Epithelial cell of prostate (primary cell): ENCODE data around the gene KANSL3.
A peak's percentile ranks its signal among the peaks of the same experiment; 100 is the strongest.
"Not testable (repeated sequence)": the region's sequence is repeated elsewhere in the genome, so short reads cannot be mapped to it uniquely, and the experiment has no call there.

Experiments
- DNase-seq: peaks from one replicate; pipeline ENCODE4 v3.0.0-alpha.2; 2011; ENCODE audit warnings: low read depth, low spot score
- H3K27ac ChIP-seq: fragments of 450-650 bp; 2 replicates; pipeline ENCODE4 v1.5.1; 2017; ENCODE audit warnings: mild to moderate bottlenecking

The KANSL3 gene

DNA sequence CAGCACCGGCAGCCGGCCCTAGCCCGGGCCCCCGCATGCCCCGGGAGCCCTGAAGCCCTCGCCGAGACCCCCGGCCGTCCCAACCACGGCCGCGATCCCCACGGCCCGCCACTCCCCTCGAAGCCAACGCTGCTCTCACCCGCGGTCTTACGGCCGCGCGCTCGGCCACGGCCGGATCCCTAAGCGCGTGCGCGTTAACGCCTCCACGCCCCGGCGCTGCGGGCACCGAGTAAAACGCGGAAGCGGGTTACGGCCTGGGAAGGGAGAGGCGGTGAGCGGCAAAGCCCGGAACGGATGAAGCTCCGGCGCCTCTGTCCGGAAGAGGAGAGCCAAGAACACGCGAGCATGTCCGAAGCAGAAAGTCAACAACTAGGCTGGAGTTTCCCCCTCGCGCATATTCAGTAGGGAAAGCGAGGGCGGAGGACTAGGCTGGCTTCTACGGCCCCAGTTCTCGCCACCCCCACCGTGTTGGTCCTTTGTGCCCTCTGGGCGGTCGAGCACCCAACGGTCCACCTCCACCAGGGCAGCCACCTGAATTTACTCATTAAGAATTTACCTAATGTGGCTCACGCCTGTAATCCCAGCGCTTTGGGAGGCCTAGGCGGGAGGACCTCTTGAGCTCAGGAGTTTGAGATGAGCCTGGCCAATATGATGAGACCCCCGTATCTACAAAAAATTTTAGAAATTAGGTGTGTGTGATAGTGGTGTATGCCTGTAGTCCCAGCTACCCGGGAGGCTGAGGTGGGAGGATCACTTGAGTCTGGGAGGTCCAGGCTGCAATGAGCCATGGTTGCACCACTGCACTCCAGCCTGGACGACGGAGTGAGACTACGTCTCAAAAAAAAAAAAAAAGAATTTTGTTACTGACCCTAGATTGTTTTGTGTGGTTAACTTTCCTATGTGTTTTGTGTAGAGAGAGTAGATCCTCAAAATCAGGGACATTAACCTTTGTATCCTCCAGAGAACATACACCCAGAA lies at the start of gene KANSL3:
Gene KANSL3, minus strand, starts transcription at position 169 of the 978 bp plus-strand sequence. CDS start 1,177 bp downstream, outside the sequence.
- H3K27ac ChIP-seq, result peak within 1 kb of the TSS; percentile 72
- DNase-seq, result peak; percentile 75

DNA sequence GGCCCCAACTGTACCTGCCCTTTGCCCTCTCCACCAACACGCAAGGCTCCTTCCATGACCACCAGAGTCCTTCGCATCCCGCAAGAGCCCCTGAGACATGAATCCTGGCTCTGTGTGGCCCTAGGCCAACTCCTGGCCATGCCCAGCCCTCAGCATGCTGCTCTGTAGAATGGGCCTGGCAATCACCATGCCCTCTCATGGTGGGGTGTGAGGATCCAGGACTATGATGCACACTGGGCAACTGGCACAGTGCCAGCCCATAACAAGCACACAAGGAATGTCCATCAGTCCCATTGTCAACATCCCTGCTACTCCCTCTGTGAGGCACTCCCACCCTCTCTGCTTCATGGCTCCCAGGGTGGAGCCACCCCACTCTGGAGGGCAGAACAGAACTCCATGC lies 49.2 kb upstream of the KANSL3 start:
- H3K27ac ChIP-seq, result no peak overlapping the region
- no peak for DNase-seq

DNA sequence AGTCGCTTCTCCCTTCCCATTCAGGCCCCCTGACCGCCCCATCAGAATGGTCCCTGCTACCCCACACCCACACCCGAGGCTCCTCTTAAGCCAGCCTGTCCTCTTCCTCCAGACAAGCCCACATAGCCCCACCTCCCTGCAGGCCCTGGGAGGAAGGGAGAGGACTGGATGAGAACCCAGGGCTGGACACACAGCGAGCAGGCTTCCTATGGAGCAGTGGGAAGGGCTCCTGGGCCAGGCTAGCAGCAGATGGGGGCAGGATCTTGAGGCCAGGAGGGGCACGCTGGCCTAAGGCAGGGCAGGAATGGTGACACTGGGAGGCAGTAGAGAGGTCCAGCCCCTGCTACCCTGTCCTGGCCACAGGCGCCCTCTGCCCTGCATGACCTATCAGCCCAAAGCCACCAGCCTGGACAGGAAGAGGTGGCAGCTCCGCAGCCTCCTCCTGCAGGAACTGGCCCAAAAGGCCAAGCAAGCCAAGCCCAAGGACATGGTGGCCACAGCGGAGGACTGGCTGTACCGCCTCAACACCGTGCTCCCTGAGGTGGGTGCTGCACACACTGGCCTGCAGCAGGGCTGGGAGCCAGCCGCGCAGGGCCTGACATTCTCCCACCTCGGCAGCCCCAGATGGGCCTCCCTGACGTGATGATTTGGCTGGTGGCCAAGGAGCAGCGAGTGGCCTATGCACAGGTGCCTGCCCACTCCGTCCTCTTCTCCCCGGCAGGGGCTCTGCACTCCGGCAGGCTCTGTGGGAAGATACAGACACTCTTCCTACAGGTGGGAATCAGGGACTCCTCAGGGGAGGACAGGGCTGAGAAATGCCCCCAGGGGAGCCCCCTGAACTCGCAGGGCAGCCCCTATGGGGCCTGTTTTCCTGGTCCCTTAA lies 47.7 kb upstream of the KANSL3 start:
- no peak overlapping the region for H3K27ac ChIP-seq
- DNase-seq, result no peak

DNA sequence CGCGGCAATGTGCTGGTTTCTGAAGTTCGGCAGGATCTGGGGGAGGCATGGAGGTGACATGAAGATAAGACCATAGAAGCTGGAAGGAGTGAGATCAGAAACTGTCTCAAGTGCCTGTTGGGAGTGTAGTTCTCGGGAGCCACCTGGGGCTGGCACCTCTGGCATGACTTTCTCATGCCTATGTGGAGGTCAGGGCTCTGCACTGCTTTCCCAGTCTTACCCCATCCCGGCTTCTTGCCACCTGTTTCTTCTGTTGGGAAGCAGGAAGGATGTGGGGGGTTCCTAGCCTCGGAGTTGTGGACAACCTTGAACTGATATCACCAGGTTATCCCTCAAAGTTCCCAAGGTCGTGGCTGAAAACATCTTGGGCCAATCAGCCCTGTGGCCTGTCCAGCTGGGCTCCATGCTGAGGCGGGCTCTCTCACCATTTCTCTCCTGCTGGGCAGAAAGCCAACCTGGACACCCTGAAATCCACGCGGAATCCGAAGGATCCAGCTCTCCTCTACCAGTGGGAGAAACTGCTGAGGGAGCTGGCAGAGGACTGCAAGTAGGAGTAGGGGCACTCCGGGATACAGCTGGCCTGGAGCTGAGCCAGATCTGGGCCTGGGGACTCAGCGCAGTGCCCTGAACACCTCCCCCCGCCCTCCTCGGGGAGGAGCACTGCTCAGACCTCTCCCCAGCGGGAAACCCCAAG lies 46.9 kb upstream of the KANSL3 start:
- H3K27ac ChIP-seq, result no peak overlapping the region
- DNase-seq, result no peak

DNA sequence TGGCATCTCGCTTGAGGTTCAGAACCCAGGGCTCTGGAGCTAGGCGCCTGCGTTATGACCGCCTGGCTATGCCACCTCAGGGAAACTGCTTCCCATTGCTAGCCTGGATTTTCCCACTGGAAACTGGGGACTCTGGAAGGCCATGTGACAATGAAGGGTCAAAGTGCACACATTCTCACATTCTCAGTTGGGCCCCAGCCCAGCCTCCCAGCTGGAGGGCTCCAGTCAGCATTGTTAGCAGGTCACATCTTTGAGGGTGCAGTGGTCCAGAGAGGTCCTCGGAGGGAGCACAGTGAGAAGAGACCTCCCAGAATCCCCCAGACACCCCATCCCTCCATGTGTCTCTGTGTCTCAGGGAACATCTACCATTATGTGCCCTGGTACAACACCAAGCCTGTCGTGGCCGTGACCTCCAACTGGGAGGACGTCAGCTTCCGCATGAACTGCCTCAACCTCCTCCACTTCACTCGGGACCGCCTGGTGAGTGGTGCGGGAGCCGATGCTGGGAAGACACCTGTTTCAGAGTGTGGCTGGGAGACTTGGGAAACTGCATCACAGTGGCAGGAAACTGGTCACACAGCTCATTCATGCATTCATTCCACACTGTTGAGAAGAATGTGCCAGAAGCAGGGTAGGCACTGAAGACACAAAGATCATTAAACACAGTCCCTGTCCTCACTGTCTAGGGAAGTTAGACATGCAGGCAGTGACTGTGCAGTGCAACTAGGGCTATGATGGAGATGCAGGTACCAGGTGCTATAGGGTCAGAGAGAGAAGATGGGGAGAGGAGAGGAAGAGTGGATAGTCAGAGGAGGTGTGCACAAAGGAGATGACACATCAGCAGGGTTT lies 46.1 kb upstream of the KANSL3 start:
- H3K27ac ChIP-seq, result no peak overlapping the region
- no peak for DNase-seq

DNA sequence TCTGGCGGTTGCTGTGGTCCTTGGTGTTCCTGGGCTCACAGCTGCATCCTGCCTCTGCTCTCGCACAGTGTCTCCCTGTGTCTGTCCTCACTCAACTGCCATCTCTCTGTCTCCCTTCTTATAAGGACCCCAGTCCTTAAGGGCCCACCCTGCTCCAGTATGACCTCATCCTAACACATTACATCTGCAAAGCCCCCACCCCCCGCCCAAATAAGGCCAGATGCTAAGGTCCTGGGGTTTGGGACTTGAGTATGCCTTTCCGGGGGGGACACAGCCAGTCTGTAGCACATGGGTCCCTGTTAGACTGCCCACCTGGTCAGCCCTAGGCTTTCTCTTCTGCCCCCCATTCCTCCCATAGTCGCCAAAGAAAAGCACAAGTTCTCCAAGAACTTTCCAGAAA lies 45.2 kb upstream of the KANSL3 start:
- H3K27ac ChIP-seq, result no peak overlapping the region
- DNase-seq, result no peak

DNA sequence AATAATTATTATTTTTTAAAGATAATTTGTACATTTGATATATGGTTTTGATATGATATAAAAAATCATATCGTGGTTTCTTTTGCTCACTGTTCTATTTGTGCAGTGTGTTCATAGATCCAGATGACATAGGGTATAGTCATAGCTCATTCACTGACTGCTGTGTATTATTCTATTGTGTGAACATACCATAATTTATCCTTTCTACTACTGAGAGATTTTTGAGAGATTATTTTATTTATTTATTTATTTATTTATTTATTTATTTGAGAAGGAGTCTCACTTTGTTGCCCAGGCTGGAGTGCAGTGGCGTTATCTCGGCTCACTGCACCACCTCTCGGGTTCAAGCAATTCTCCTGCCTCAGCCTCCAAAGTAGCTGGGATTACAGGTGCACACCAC lies 43.4 kb upstream of the KANSL3 start:
- no peak for DNase-seq
- no peak overlapping the region for H3K27ac ChIP-seq

DNA sequence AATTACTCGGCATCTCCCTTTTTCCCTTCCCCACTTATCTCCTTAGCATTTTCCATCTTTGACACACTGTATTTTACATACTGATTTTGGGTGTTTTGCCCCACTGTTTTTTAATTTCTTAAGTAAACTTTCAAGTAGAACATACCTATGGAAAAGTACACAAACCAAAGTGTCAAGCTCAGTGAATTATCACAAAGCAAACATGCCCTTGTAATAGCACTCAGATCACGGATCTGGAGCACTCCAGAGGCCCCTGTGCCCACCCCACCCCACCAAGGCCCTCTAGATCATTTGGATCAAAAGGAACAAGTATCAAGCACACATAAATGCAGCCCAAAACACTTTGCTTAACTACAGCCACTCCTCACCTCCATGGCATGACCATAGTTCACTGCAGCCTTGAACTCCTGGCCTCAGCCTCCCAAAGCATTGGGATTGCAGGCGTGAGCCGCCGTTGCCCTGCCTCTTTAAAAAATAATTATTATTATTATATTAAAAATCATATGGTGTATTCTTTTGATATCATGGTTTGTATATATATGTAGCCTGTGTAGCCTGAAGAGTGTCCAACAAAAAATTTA lies 42.5 kb upstream of the KANSL3 start:
- no peak overlapping the region for H3K27ac ChIP-seq
- DNase-seq, result no peak

DNA sequence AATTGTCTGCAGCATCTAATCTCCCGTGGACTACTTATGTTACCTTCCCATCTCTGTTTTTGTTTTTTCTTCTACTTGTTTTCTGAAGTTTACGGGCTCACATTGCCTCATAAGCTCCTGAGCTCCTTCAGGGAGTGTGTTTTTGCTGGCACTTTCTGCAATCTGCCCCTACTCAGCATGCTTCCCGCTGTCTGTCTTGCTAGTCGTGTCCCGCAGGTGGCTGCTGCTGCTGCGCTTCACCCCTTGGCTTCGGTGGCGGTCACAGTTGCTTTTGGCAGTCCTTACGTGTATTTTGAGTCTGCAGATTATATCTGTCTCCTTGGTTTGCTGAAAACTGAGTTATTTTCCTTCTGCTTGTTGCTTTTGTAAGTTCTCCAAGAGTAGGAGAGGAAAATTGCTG lies 41.7 kb upstream of the KANSL3 start:
- DNase-seq, result no peak
- H3K27ac ChIP-seq, result no peak overlapping the region

DNA sequence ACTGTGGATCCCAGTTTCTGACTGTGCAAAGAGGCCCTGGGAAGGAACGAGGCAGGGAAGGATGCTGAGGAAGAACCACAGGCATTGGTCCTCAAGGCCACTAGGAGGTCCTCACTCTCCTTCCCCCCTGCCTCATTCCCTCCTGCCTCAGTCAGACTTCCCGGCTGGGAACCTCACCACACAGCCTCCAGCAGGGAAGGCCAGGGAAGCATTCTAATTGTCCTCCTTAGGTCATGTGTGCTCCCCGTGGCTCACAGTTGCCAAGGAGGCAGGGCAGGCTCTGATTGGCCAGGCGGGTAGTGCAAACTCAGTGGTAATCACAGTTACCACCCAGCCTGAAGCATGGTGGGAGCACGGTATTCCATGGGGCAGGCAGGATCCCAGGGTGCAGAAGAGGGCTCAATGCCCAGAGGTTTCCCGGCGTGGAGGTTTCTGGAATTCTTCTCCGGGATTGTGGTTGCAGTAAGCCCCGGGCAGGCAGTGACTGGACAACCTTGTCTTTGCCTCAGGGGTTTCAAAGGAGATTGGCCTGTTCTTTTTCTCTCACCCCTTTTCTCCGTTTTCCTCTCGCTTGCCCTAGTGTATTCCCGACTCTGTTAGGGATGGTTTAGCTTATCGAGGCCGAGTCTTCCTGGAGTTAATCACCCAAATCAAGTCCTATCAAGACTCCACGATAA lies 31.6 kb upstream of the KANSL3 start:
- DNase-seq, result no peak
- H3K27ac ChIP-seq, result no peak overlapping the region

DNA sequence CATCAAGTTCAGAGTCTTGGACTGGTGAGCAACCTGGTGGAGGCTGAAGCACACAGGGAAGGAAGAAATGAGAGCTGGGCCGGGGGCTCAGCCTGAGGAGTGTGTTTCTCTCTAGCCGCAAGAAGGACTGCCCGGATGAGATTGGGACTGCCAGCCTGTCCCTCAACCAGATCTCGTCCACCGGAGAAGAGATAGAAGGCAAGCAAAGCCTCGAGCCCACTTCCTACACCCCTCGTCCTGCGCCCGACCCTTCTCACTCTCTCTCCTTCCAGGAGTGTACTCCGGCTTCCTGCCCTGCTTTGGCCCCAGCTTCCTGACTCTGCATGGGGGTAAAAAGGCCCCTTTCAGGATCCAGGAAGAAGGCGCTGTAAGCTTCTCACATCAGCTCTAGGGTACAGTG lies 30.7 kb upstream of the KANSL3 start:
- no peak overlapping the region for H3K27ac ChIP-seq
- DNase-seq, result no peak

DNA sequence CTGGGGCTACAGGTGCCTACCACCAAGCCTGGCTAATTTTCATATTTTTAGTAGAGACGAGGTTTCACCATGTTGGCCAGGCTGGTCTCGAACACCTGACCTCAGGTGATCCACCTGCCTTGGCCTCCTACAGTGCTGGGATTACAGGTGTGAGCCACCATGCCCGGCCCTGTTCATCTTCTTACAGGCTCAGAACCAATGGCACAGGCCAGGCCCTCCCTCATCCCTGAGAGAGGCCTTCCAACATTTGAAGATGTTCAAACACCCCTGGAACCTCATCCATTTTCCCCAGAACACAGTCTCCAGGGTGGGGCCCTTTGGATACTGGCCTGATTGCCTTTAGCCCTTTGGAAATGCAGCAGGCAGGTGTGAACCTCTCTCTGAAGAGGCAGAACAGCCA lies 27.6 kb upstream of the KANSL3 start:
- peak overlapping the region; percentile 82 for H3K27ac ChIP-seq

DNA sequence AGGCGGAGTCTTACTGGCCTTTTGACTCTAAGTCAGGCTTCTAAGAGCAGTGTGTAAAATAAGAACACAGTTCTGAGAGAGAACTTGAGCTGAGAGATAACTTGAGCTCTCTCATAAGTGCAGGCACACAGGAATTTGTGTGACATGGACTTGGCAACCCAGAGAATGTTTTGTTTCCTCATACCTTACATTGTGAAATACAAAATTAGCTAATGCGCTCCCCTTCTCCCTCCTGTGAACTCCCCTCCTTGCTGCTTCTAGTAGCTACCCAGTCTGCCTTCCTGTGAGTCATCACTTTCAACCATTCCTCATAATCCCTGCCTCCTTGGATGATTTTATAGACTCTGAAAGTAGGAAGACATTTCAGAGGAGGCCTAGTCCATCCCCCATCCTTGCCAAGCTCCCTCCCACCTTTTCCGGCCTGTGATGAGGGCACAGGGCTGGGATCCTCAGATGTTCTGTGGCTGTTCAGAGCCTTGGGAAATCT lies 27.0 kb upstream of the KANSL3 start:
- peak overlapping the region; percentile 82 for H3K27ac ChIP-seq
- DNase-seq, result peak; percentile 93

More for the DNA sequence above, 27.6 kb upstream of the KANSL3 start:
- not testable (repeated sequence) for DNase-seq

DNA sequence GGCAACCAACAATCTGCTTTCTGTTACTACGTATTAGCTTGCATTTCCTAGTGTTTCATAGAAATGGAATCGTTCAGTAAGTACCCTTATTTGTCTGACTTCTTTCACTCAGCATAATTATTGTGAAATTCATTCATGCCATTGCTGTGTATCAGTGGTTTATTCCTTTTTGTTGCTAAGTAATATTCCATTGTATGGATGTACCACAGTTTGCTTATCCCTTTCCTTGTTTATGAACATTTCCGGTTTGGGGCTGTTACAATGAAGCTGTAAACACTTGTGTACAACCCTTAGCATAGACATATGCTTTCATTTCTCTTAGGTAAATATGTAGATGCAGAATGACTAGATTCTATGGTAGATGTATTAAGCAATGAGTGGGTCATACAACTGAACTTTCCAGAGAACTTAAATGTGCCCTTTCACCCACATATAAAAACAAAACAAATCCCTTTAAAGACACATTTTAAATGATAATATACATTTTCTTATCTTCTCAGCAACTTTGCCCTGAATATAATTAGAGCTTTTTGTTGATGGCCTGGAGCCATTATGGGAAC lies 26.3 kb upstream of the KANSL3 start:
- DNase-seq, result no peak
- H3K27ac ChIP-seq, result peak overlapping the region; percentile 82

DNA sequence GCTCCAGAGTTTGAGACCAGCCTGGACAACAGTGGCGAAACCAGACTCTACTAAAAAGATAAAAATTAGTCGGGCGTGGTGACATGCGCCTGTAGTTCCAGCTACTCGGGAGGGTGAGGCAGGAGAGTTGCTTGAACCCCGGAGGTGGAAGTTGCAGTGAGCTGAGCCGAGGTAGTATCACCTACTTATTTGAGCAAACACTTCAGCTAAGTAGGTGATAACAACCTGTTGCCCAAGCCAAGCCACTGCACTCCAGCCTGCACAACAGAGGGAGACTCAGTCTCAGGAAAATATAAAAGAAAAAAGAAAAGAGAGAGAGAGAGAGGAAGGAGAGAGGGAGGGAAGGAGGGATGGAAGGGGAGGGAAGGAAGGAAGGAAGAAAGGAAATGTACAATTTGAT lies 25.7 kb upstream of the KANSL3 start:
- DNase-seq, result no peak
- H3K27ac ChIP-seq, result no peak overlapping the region

DNA sequence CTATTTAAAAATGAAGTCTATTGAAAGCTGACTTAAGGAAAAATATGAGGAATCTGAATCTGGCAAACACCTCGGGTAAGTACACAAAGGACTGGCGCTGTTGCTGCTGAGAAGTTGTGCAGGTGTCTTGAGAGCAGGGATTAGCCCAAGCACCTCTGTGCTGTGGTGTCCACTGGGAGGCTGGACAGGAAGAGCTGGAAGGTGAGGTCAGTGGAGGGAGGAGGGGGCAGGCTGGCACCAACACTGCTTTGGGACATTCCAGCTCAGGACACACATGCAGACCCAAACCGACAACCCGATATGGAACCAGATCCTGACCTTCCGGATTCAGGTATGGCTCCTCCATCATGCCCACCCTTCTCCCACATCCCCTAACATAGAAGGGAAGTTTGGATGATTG lies 25.1 kb upstream of the KANSL3 start:
- DNase-seq, result no peak
- H3K27ac ChIP-seq, result no peak overlapping the region

DNA sequence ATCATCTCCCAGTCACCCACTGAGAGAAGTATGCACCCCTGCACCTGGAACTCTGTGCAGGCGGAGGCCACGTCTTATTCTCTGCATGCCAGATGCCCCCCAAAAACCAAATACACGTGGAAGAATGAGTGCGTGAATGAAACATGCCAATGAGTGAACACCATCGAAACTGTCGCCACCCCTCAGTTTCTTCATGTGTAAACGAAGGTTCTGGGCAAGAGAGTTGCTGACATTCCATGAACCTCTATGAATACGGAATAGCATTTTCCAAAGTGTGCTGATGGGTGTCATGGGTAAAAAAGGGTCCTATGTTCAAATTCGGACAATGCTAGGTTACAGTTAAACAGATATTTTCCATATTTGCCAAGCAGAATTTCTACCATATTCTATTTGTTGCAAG lies 24.2 kb upstream of the KANSL3 start:
- DNase-seq, result no peak
- H3K27ac ChIP-seq, result no peak overlapping the region

DNA sequence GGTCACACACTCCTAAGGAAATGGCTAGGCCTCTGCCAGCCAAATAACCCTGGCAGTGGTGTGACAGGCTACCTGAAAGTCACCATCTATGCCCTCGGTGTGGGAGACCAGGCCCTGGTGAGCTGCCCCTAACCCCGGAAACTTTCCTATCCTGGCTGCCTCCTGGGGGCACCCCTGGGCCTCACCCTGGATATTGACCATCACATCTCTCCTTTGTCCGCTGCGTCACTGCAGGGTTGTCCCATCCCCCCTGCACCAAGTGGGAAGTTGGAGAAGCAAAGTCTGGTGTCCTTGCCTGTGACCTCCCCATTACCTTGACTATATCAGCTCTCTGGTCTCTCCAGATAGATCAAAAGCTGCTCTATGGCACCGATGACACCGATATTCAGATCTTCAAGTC lies 23.2 kb upstream of the KANSL3 start:
- no peak overlapping the region for H3K27ac ChIP-seq
- DNase-seq, result no peak
